Measurements from ENCODE around the gene LAMA3. TPM values are rescaled to one million over a fixed set of nuclear protein-coding genes. Genes with fewer than 3 reads are reported as not detected.

LAMA3 gene
- total RNA-seq, 2 donors from 2014 or later: 5.0 to 6.4 TPM

GRCh38 chr18:23872701-23873550 lies 183.7 kb downstream of the LAMA3 start:
- H3K4me3 ChIP-seq: no peak overlapping the region

GRCh38 chr18:23875966-23876895 lies 187.0 kb downstream of the LAMA3 start:
- Histone ChIP-seq H3K27me3 (no peaks in the 10 kb centered on the region), H3K27ac (no peak overlapping the region), H3K4me1 (no peaks in the 10 kb centered on the region), H3K4me3 (no peak overlapping the region), H3K9me3 (no peaks in the 10 kb centered on the region), H3K36me3 (no peaks in the 10 kb centered on the region)
- TF ChIP-seq CTCF (IDR thresholded peaks at IDR 0.05): no peak
- no peak for DNase-seq (ENCODE audit: low spot score)

More at GRCh38 chr18:23872701-23873550, 183.7 kb downstream of the LAMA3 start:
- no peak for TF ChIP-seq CTCF (IDR thresholded peaks at IDR 0.05)
- no peak overlapping the region for H3K27ac ChIP-seq
- H3K36me3 ChIP-seq: no peaks in the 10 kb centered on the region
- no peaks in the 10 kb centered on the region for H3K9me3 ChIP-seq
- H3K27me3 ChIP-seq: no peaks in the 10 kb centered on the region
- DNase-seq (ENCODE audit: low spot score): no peak
- H3K4me1 ChIP-seq: no peaks in the 10 kb centered on the region

GRCh38 chr18:23876921-23877320 lies 187.7 kb downstream of the LAMA3 start:
- no peak for DNase-seq (ENCODE audit: low spot score)
- Histone ChIP-seq H3K27ac (no peak overlapping the region), H3K36me3 (no peaks in the 10 kb centered on the region), H3K27me3 (no peaks in the 10 kb centered on the region), H3K4me3 (no peak overlapping the region), H3K4me1 (no peaks in the 10 kb centered on the region), H3K9me3 (no peaks in the 10 kb centered on the region)
- no peak for TF ChIP-seq CTCF (IDR thresholded peaks at IDR 0.05)

- H3K4me1 ChIP-seq: no peaks in the 10 kb centered on the region
- DNase-seq (ENCODE audit: low spot score): no peak
- no peaks in the 10 kb centered on the region for H3K27me3 ChIP-seq
- H3K36me3 ChIP-seq: no peaks in the 10 kb centered on the region
- no peak for TF ChIP-seq CTCF (IDR thresholded peaks at IDR 0.05)
- H3K27ac ChIP-seq: no peak overlapping the region
- no peak overlapping the region for H3K4me3 ChIP-seq
- no peaks in the 10 kb centered on the region for H3K9me3 ChIP-seq
Observed at GRCh38 chr18:23877371-23877770, 188.1 kb downstream of the LAMA3 start.

GRCh38 chr18:23878336-23878900 lies 189.2 kb downstream of the LAMA3 start:
- no peaks in the 10 kb centered on the region for H3K9me3 ChIP-seq
- no peak for TF ChIP-seq CTCF (IDR thresholded peaks at IDR 0.05)
- no peak overlapping the region for H3K4me3 ChIP-seq
- no peak for DNase-seq (ENCODE audit: low spot score)
- no peak overlapping the region for H3K27ac ChIP-seq
- H3K27me3 ChIP-seq: no peaks in the 10 kb centered on the region
- no peaks in the 10 kb centered on the region for H3K4me1 ChIP-seq
- H3K36me3 ChIP-seq: no peaks in the 10 kb centered on the region

All from right atrium auricular region (tissue), 2 donors.